ENCODE data around the gene AHI1.

The AHI1 gene

GRCh38 chr6:135411849-135412248 lies 85.7 kb downstream of the AHI1 start:
- H3K23ac ChIP-seq (ENCODE audit: low read depth, low read length, poor library complexity) = no peak overlapping the region
- WGBS, 2 donors (ENCODE audit: extremely low coverage in 2 of 2, insufficient read length in 2 of 2, insufficient replicate concordance in 1 of 2) = no CpG with 5 or more reads among the region's 2 CpGs
- no peak overlapping the region for H3K4ac ChIP-seq (ENCODE audit: low read length)
- no peak overlapping the region for H3K9ac ChIP-seq (ENCODE audit: low read depth, low read length, poor library complexity)
- H3K18ac ChIP-seq (ENCODE audit: low read length) = no peak overlapping the region
- DNase-seq (ENCODE audit: low spot score) = no peak
- H2BK12ac ChIP-seq (ENCODE audit: low read length) = no peak overlapping the region
- H2BK15ac ChIP-seq (ENCODE audit: low read length) = no peak overlapping the region
- H4K91ac ChIP-seq (ENCODE audit: low read depth, low read length, poor library complexity) = no peak overlapping the region
- no peaks in the 10 kb centered on the region for H3K79me1 ChIP-seq (ENCODE audit: low read depth, low read length)
- H3K4me3 ChIP-seq (ENCODE audit: low read length in 2 of 2) = no peak overlapping the region
- peaks cover 3 to 32% of the 10 kb centered on the region in 2 donors for H3K36me3 ChIP-seq (replicated peaks in 1 of 2; ENCODE audit: control insufficient read depth in 2 of 2, insufficient read depth in 2 of 2, low read length in 2 of 2)
- H4K8ac ChIP-seq (ENCODE audit: low read depth, low read length) = no peak overlapping the region
- no peaks in the 10 kb centered on the region for H3K9me3 ChIP-seq (replicated peaks in 1 of 2; ENCODE audit: control insufficient read depth in 2 of 2, insufficient read depth in 1 of 2, low read depth in 1 of 2, low read length in 2 of 2)
- H2BK120ac ChIP-seq (ENCODE audit: low read depth, low read length) = no peak overlapping the region
- H3K14ac ChIP-seq (ENCODE audit: low read length) = no peak overlapping the region
- no peak overlapping the region for H2AK5ac ChIP-seq (ENCODE audit: low read depth, low read length)
- no peak overlapping the region for H3K27ac ChIP-seq (replicated peaks; ENCODE audit: low read length)
- no peaks in the 10 kb centered on the region for H3K27me3 ChIP-seq (ENCODE audit: control insufficient read depth in 3 of 3, insufficient read depth in 3 of 3, low read depth in 1 of 3, low read length in 3 of 3)
- H2BK5ac ChIP-seq (ENCODE audit: low read length) = no peak overlapping the region
- H2AFZ ChIP-seq (ENCODE audit: low read length) = no peak overlapping the region
- H3K4me1 ChIP-seq (ENCODE audit: control insufficient read depth in 2 of 2, insufficient read depth in 1 of 2, low read depth in 1 of 2, low read length in 2 of 2) = no peaks in the 10 kb centered on the region
- H3K4me2 ChIP-seq (ENCODE audit: insufficient read depth, low read length, poor library complexity, severe bottlenecking) = no peak overlapping the region

- no peak overlapping the region for H2AK5ac ChIP-seq (ENCODE audit: low read depth, low read length)
- no peak overlapping the region for H3K23ac ChIP-seq (ENCODE audit: low read depth, low read length, poor library complexity)
- H2BK120ac ChIP-seq (ENCODE audit: low read depth, low read length) = no peak overlapping the region
- H3K27ac ChIP-seq (replicated peaks; ENCODE audit: low read length) = no peak overlapping the region
- no peak overlapping the region for H2AFZ ChIP-seq (ENCODE audit: low read length)
- no peak overlapping the region for H2BK12ac ChIP-seq (ENCODE audit: low read length)
- H3K14ac ChIP-seq (ENCODE audit: low read length) = no peak overlapping the region
- no peak overlapping the region for H4K8ac ChIP-seq (ENCODE audit: low read depth, low read length)
- H3K4me2 ChIP-seq (ENCODE audit: insufficient read depth, low read length, poor library complexity, severe bottlenecking) = no peak overlapping the region
- no peak for DNase-seq (ENCODE audit: low spot score)
- H3K9me3 ChIP-seq (replicated peaks in 1 of 2; ENCODE audit: control insufficient read depth in 2 of 2, insufficient read depth in 1 of 2, low read depth in 1 of 2, low read length in 2 of 2) = no peaks in the 10 kb centered on the region
- H3K27me3 ChIP-seq (ENCODE audit: control insufficient read depth in 3 of 3, insufficient read depth in 3 of 3, low read depth in 1 of 3, low read length in 3 of 3) = no peaks in the 10 kb centered on the region
- H3K18ac ChIP-seq (ENCODE audit: low read length) = no peak overlapping the region
- no peak overlapping the region for H3K9ac ChIP-seq (ENCODE audit: low read depth, low read length, poor library complexity)
- WGBS, 2 donors (ENCODE audit: extremely low coverage in 2 of 2, insufficient read length in 2 of 2, insufficient replicate concordance in 1 of 2) = no CpG with 5 or more reads among the region's 2 CpGs
- no peak overlapping the region for H2BK15ac ChIP-seq (ENCODE audit: low read length)
- no peak overlapping the region for H3K4ac ChIP-seq (ENCODE audit: low read length)
- no peaks in the 10 kb centered on the region for H3K4me1 ChIP-seq (ENCODE audit: control insufficient read depth in 2 of 2, insufficient read depth in 1 of 2, low read depth in 1 of 2, low read length in 2 of 2)
- H3K79me1 ChIP-seq (ENCODE audit: low read depth, low read length) = no peaks in the 10 kb centered on the region
- peaks cover 3 to 34% of the 10 kb centered on the region in 2 donors for H3K36me3 ChIP-seq (replicated peaks in 1 of 2; ENCODE audit: control insufficient read depth in 2 of 2, insufficient read depth in 2 of 2, low read length in 2 of 2)
- no peak overlapping the region for H3K4me3 ChIP-seq (ENCODE audit: low read length in 2 of 2)
- H2BK5ac ChIP-seq (ENCODE audit: low read length) = no peak overlapping the region
- no peak overlapping the region for H4K91ac ChIP-seq (ENCODE audit: low read depth, low read length, poor library complexity)
Observed at GRCh38 chr6:135411339-135411738, 86.2 kb downstream of the AHI1 start.

GRCh38 chr6:135410856-135411255 lies 86.7 kb downstream of the AHI1 start:
- H2AFZ ChIP-seq (ENCODE audit: low read length) = no peak overlapping the region
- H2BK5ac ChIP-seq (ENCODE audit: low read length) = no peak overlapping the region
- no peak overlapping the region for H2BK15ac ChIP-seq (ENCODE audit: low read length)
- H2AK5ac ChIP-seq (ENCODE audit: low read depth, low read length) = no peak overlapping the region
- WGBS, 2 donors (ENCODE audit: extremely low coverage in 2 of 2, insufficient read length in 2 of 2, insufficient replicate concordance in 1 of 2) = no CpG with 5 or more reads among the region's 2 CpGs
- no peak overlapping the region for H3K9ac ChIP-seq (ENCODE audit: low read depth, low read length, poor library complexity)
- H3K4ac ChIP-seq (ENCODE audit: low read length) = no peak overlapping the region
- no peak overlapping the region for H4K8ac ChIP-seq (ENCODE audit: low read depth, low read length)
- no peaks in the 10 kb centered on the region for H3K9me3 ChIP-seq (replicated peaks in 1 of 2; ENCODE audit: control insufficient read depth in 2 of 2, insufficient read depth in 1 of 2, low read depth in 1 of 2, low read length in 2 of 2)
- no peak overlapping the region for H4K91ac ChIP-seq (ENCODE audit: low read depth, low read length, poor library complexity)
- no peak for DNase-seq (ENCODE audit: low spot score)
- H2BK12ac ChIP-seq (ENCODE audit: low read length) = no peak overlapping the region
- H3K18ac ChIP-seq (ENCODE audit: low read length) = no peak overlapping the region
- no peak overlapping the region for H3K4me2 ChIP-seq (ENCODE audit: insufficient read depth, low read length, poor library complexity, severe bottlenecking)
- H3K27ac ChIP-seq (replicated peaks; ENCODE audit: low read length) = no peak overlapping the region
- no peaks in the 10 kb centered on the region for H3K79me1 ChIP-seq (ENCODE audit: low read depth, low read length)
- no peak overlapping the region for H3K4me3 ChIP-seq (ENCODE audit: low read length in 2 of 2)
- no peak overlapping the region for H2BK120ac ChIP-seq (ENCODE audit: low read depth, low read length)
- H3K4me1 ChIP-seq (ENCODE audit: control insufficient read depth in 2 of 2, insufficient read depth in 1 of 2, low read depth in 1 of 2, low read length in 2 of 2) = no peaks in the 10 kb centered on the region
- H3K14ac ChIP-seq (ENCODE audit: low read length) = no peak overlapping the region
- H3K36me3 ChIP-seq (replicated peaks in 1 of 2; ENCODE audit: control insufficient read depth in 2 of 2, insufficient read depth in 2 of 2, low read length in 2 of 2) = peaks cover 3 to 39% of the 10 kb centered on the region in 2 donors
- H3K27me3 ChIP-seq (ENCODE audit: control insufficient read depth in 3 of 3, insufficient read depth in 3 of 3, low read depth in 1 of 3, low read length in 3 of 3) = no peaks in the 10 kb centered on the region
- H3K23ac ChIP-seq (ENCODE audit: low read depth, low read length, poor library complexity) = no peak overlapping the region

GRCh38 chr6:135403584-135403983 lies 94.0 kb downstream of the AHI1 start:
- H2BK12ac ChIP-seq (ENCODE audit: low read length) = no peak overlapping the region
- H3K79me1 ChIP-seq (ENCODE audit: low read depth, low read length) = no peaks in the 10 kb centered on the region
- no peaks in the 10 kb centered on the region for H3K4me1 ChIP-seq (ENCODE audit: control insufficient read depth in 2 of 2, insufficient read depth in 1 of 2, low read depth in 1 of 2, low read length in 2 of 2)
- H3K9ac ChIP-seq (ENCODE audit: low read depth, low read length, poor library complexity) = no peak overlapping the region
- H4K91ac ChIP-seq (ENCODE audit: low read depth, low read length, poor library complexity) = no peak overlapping the region
- no peak overlapping the region for H3K4me2 ChIP-seq (ENCODE audit: insufficient read depth, low read length, poor library complexity, severe bottlenecking)
- no peak overlapping the region for H2AK5ac ChIP-seq (ENCODE audit: low read depth, low read length)
- no peak overlapping the region for H4K8ac ChIP-seq (ENCODE audit: low read depth, low read length)
- no peak overlapping the region for H3K27ac ChIP-seq (replicated peaks; ENCODE audit: low read length)
- no peaks in the 10 kb centered on the region for H3K9me3 ChIP-seq (replicated peaks in 1 of 2; ENCODE audit: control insufficient read depth in 2 of 2, insufficient read depth in 1 of 2, low read depth in 1 of 2, low read length in 2 of 2)
- no peak overlapping the region for H2AFZ ChIP-seq (ENCODE audit: low read length)
- WGBS, 2 donors (ENCODE audit: extremely low coverage in 2 of 2, insufficient read length in 2 of 2, insufficient replicate concordance in 1 of 2) = no CpG with 5 or more reads among the region's 3 CpGs
- no peak overlapping the region for H2BK120ac ChIP-seq (ENCODE audit: low read depth, low read length)
- H3K36me3 ChIP-seq (replicated peaks in 1 of 2; ENCODE audit: control insufficient read depth in 2 of 2, insufficient read depth in 2 of 2, low read length in 2 of 2) = peaks cover 0 to 40% of the 10 kb centered on the region in 2 donors
- no peak overlapping the region for H2BK15ac ChIP-seq (ENCODE audit: low read length)
- DNase-seq (ENCODE audit: low spot score) = no peak
- H3K14ac ChIP-seq (ENCODE audit: low read length) = no peak overlapping the region
- no peak overlapping the region for H2BK5ac ChIP-seq (ENCODE audit: low read length)
- H3K18ac ChIP-seq (ENCODE audit: low read length) = no peak overlapping the region
- H3K4ac ChIP-seq (ENCODE audit: low read length) = no peak overlapping the region
- H3K23ac ChIP-seq (ENCODE audit: low read depth, low read length, poor library complexity) = no peak overlapping the region
- H3K4me3 ChIP-seq (ENCODE audit: low read length in 2 of 2) = no peak overlapping the region
- H3K27me3 ChIP-seq (ENCODE audit: control insufficient read depth in 3 of 3, insufficient read depth in 3 of 3, low read depth in 1 of 3, low read length in 3 of 3) = no peaks in the 10 kb centered on the region

Data from neuronal stem cell (in vitro differentiated cells).